GM12892 (cell line): ENCODE results near the gene ATF5.
"Not testable (repeated sequence)": the region's sequence is repeated elsewhere in the genome, so short reads cannot be mapped to it uniquely, and the experiment has no call there.

Source experiments
- POLR2A ChIP-seq: IDR thresholded peaks from 2 replicates; pipeline ENCODE4 v1.6.1; 2011; ENCODE audit warnings: low read depth, low read length, control low read depth
- POLR2AphosphoS5 ChIP-seq: IDR thresholded peaks from 2 replicates; pipeline ENCODE4 v1.6.1; 2011; ENCODE audit warnings: low read depth, low read length, control low read depth
- TAF1 ChIP-seq: IDR thresholded peaks from 2 replicates; pipeline ENCODE4 v1.6.1; 2011; ENCODE audit warnings: low read depth, mild to moderate bottlenecking, control low read depth, low read length, borderline replicate concordance

GRCh38 chr19:49924881-49925210, 4.2 kb upstream of the ATF5 start:
- TF ChIP-seq POLR2A, TAF1, POLR2AphosphoS5: not testable (repeated sequence)
